Karpas-422 (cell line): ENCODE results near the gene TMTC2. TPM values are rescaled to one million over a fixed set of nuclear protein-coding genes. Genes with fewer than 3 reads are reported as not detected.

Experiments
- DNase-seq: peaks from one replicate; pipeline ENCODE4 v3.0.0-alpha.2; 2015
- H2AFZ ChIP-seq: fragments of 200-600 bp; sonication (generic); 2 replicates; pipeline ENCODE4 v1.6.1; 2014; ENCODE audit warnings: antibody characterized with exemption, low read length, mixed read lengths
- H3K27ac ChIP-seq: fragments of 200-600 bp; sonication (generic); 2 replicates; pipeline ENCODE4 v1.5.1; 2014; ENCODE audit warnings: mild to moderate bottlenecking, low read length, moderate library complexity
- H3K27me3 ChIP-seq: fragments of 200-600 bp; sonication (generic); 2 replicates; pipeline ENCODE4 v1.6.1; 2014; ENCODE audit warnings: low read length, mixed read lengths
- H3K36me3 ChIP-seq: fragments of 200-600 bp; sonication (generic); 2 replicates; pipeline ENCODE4 v1.6.1; 2014; ENCODE audit warnings: low read length, mixed read lengths; ENCODE audit not compliant: insufficient read depth
- H3K4me1 ChIP-seq: fragments of 200-600 bp; sonication (generic); 2 replicates; pipeline ENCODE4 v1.6.1; 2014; ENCODE audit warnings: mild to moderate bottlenecking, low read length, mixed read lengths
- H3K4me2 ChIP-seq: fragments of 200-600 bp; sonication (generic); 2 replicates; pipeline ENCODE4 v1.6.1; 2014; ENCODE audit warnings: low read length, low read depth, mild to moderate bottlenecking; ENCODE audit not compliant: poor library complexity, severe bottlenecking
- H3K4me3 ChIP-seq: fragments of 200-600 bp; sonication (generic); 2 replicates; pipeline ENCODE4 v1.5.1; 2014; ENCODE audit warnings: mild to moderate bottlenecking, antibody characterized with exemption, low read length, mixed read lengths
- H3K79me2 ChIP-seq: fragments of 200-600 bp; sonication (generic); 2 replicates; pipeline ENCODE4 v1.6.1; 2014; ENCODE audit warnings: mild to moderate bottlenecking, low read length, mixed read lengths
- H3K9ac ChIP-seq: fragments of 200-600 bp; sonication (generic); 2 replicates; pipeline ENCODE4 v1.6.0; 2014; ENCODE audit warnings: low read length
- H3K9me2 ChIP-seq: fragments of 200-600 bp; sonication (generic), shearing (Covaris generic); replicated peaks from 2 replicates; pipeline ENCODE4 v1.6.0; 2014; ENCODE audit warnings: mild to moderate bottlenecking, low read length, moderate library complexity; ENCODE audit not compliant: insufficient read depth
- H3K9me3 ChIP-seq: fragments of 300-700, 200-600 bp; sonication (generic); 2 replicates; pipeline ENCODE4 v1.6.1; 2014; ENCODE audit warnings: low read length, mixed read lengths
- H4K20me1 ChIP-seq: fragments of 200-600 bp; sonication (generic); 2 replicates; pipeline ENCODE4 v1.6.1; 2014; ENCODE audit warnings: mild to moderate bottlenecking, antibody characterized with exemption, low read length, low read depth; ENCODE audit not compliant: insufficient read depth
- total RNA-seq: library from RNA; depleted of rRNA; stranded (reverse); fragments of >200 nt; shearing (Covaris generic); gene quantifications from 2 replicates; pipeline ENCODE4 v1.2.3, GENCODE V29; 2014; ENCODE audit warnings: low replicate concordance

The TMTC2 gene
- total RNA-seq, 1 experiment from 2014 or later, result 5.0 TPM

- no peak for DNase-seq
- no peak overlapping the region for H3K27ac ChIP-seq
Measured at GRCh38 chr12:82855872-82856271, 169.2 kb downstream of the TMTC2 start.

GRCh38 chr12:82857276-82857675 lies 170.6 kb downstream of the TMTC2 start:
- Histone ChIP-seq H3K79me2 (no peaks in the 10 kb centered on the region), H3K36me3 (no peaks in the 10 kb centered on the region), H3K4me1 (no peaks in the 10 kb centered on the region), H2AFZ (no peak overlapping the region), H3K9ac (no peak overlapping the region), H3K27me3 (no peaks in the 10 kb centered on the region), H3K27ac (no peak overlapping the region), H3K4me2 (no peak overlapping the region), H4K20me1 (no peaks in the 10 kb centered on the region), H3K9me2 (no peaks in the 10 kb centered on the region), H3K4me3 (no peak overlapping the region), H3K9me3 (no peaks in the 10 kb centered on the region)
- no peak for DNase-seq

More at GRCh38 chr12:82855872-82856271, 169.2 kb downstream of the TMTC2 start:
- no peak overlapping the region for H2AFZ ChIP-seq
- no peaks in the 10 kb centered on the region for H3K36me3 ChIP-seq
- no peaks in the 10 kb centered on the region for H3K9me3 ChIP-seq
- H3K4me2 ChIP-seq, result no peak overlapping the region
- H3K27me3 ChIP-seq, result no peaks in the 10 kb centered on the region
- H3K79me2 ChIP-seq, result no peaks in the 10 kb centered on the region
- no peaks in the 10 kb centered on the region for H4K20me1 ChIP-seq
- H3K4me1 ChIP-seq, result no peaks in the 10 kb centered on the region
- H3K9ac ChIP-seq, result no peak overlapping the region
- H3K4me3 ChIP-seq, result no peak overlapping the region
- no peaks in the 10 kb centered on the region for H3K9me2 ChIP-seq

- Histone ChIP-seq H3K9ac (no peak overlapping the region), H3K79me2 (no peaks in the 10 kb centered on the region), H3K36me3 (no peaks in the 10 kb centered on the region), H3K9me3 (no peaks in the 10 kb centered on the region), H3K4me2 (no peak overlapping the region), H3K4me1 (no peaks in the 10 kb centered on the region), H4K20me1 (no peaks in the 10 kb centered on the region), H2AFZ (no peak overlapping the region), H3K27me3 (no peaks in the 10 kb centered on the region), H3K27ac (no peak overlapping the region), H3K4me3 (no peak overlapping the region), H3K9me2 (no peaks in the 10 kb centered on the region)
- DNase-seq, result no peak
Measured at GRCh38 chr12:82857911-82858533, 171.3 kb downstream of the TMTC2 start.

GRCh38 chr12:82858534-82858917 lies 171.8 kb downstream of the TMTC2 start:
- H2AFZ ChIP-seq, result no peak overlapping the region
- no peak overlapping the region for H3K4me2 ChIP-seq
- no peaks in the 10 kb centered on the region for H3K79me2 ChIP-seq

GRCh38 chr12:82862069-82862841 lies 175.5 kb downstream of the TMTC2 start:
- Histone ChIP-seq H3K79me2 (no peaks in the 10 kb centered on the region), H3K4me1 (no peaks in the 10 kb centered on the region), H3K4me2 (no peak overlapping the region), H3K27me3 (no peaks in the 10 kb centered on the region), H3K9me3 (no peaks in the 10 kb centered on the region), H3K36me3 (no peaks in the 10 kb centered on the region), H2AFZ (no peak overlapping the region), H3K4me3 (no peak overlapping the region), H3K9ac (no peak overlapping the region), H3K27ac (no peak overlapping the region), H3K9me2 (no peaks in the 10 kb centered on the region), H4K20me1 (no peaks in the 10 kb centered on the region)
- DNase-seq, result no peak

More at GRCh38 chr12:82858534-82858917, 171.8 kb downstream of the TMTC2 start:
- Histone ChIP-seq H3K9ac (no peak overlapping the region), H3K4me3 (no peak overlapping the region), H3K9me2 (no peaks in the 10 kb centered on the region), H3K27ac (no peak overlapping the region), H4K20me1 (no peaks in the 10 kb centered on the region), H3K9me3 (no peaks in the 10 kb centered on the region), H3K27me3 (no peaks in the 10 kb centered on the region), H3K4me1 (no peaks in the 10 kb centered on the region), H3K36me3 (no peaks in the 10 kb centered on the region)
- no peak for DNase-seq

GRCh38 chr12:82862876-82863649 lies 176.4 kb downstream of the TMTC2 start:
- H4K20me1 ChIP-seq, result no peaks in the 10 kb centered on the region
- no peak overlapping the region for H3K4me3 ChIP-seq
- no peak for DNase-seq
- H3K36me3 ChIP-seq, result no peaks in the 10 kb centered on the region
- no peak overlapping the region for H3K9ac ChIP-seq
- H3K79me2 ChIP-seq, result no peaks in the 10 kb centered on the region
- no peak overlapping the region for H2AFZ ChIP-seq
- H3K27me3 ChIP-seq, result no peaks in the 10 kb centered on the region
- no peaks in the 10 kb centered on the region for H3K9me3 ChIP-seq
- H3K27ac ChIP-seq, result no peak overlapping the region
- no peaks in the 10 kb centered on the region for H3K4me1 ChIP-seq
- no peak overlapping the region for H3K4me2 ChIP-seq
- no peaks in the 10 kb centered on the region for H3K9me2 ChIP-seq

GRCh38 chr12:82866227-82866775 lies 179.6 kb downstream of the TMTC2 start:
- Histone ChIP-seq H3K4me3 (no peak overlapping the region), H4K20me1 (no peaks in the 10 kb centered on the region), H3K4me1 (peaks cover 13% of the 10 kb centered on the region), H3K9ac (no peak overlapping the region), H3K79me2 (no peaks in the 10 kb centered on the region), H3K27me3 (no peaks in the 10 kb centered on the region), H3K4me2 (no peak overlapping the region), H2AFZ (no peak overlapping the region), H3K9me2 (no peaks in the 10 kb centered on the region), H3K27ac (no peak overlapping the region), H3K9me3 (no peaks in the 10 kb centered on the region), H3K36me3 (no peaks in the 10 kb centered on the region)
- DNase-seq, result no peak

- Histone ChIP-seq H3K4me1 (peaks cover 14% of the 10 kb centered on the region), H3K9me3 (no peaks in the 10 kb centered on the region), H4K20me1 (no peaks in the 10 kb centered on the region), H2AFZ (no peak overlapping the region), H3K4me2 (no peak overlapping the region), H3K27ac (no peak overlapping the region), H3K9me2 (no peaks in the 10 kb centered on the region), H3K79me2 (no peaks in the 10 kb centered on the region), H3K27me3 (no peaks in the 10 kb centered on the region), H3K36me3 (no peaks in the 10 kb centered on the region), H3K9ac (no peak overlapping the region), H3K4me3 (no peak overlapping the region)
- DNase-seq, result no peak
Measured at GRCh38 chr12:82866946-82867345, 180.2 kb downstream of the TMTC2 start.
